ENCODE results near the gene RGS3. TPM values are rescaled to one million over a fixed set of nuclear protein-coding genes. Genes with fewer than 3 reads are reported as not detected.

The RGS3 gene
- total RNA-seq, 1 donor from 2014 or later, result 122 TPM

GRCh38 chr9:113589890-113590289 lies 126.4 kb downstream of the RGS3 start:
- H3K36me3 Mint-ChIP-seq (ENCODE audit: low read depth), result peaks cover 39% of the 10 kb centered on the region
- no peaks in the 10 kb centered on the region for H3K9me3 Mint-ChIP-seq
- intact Hi-C loops (cut with micrococcal nuclease), result loop anchor here (2.0 kb wide), 1 partner anchor 179 kb away; the partner anchor contains the start of genes C9orf43 and POLE3
- peak; percentile 75 for DNase-seq
- H3K27me3 Mint-ChIP-seq, result no peaks in the 10 kb centered on the region
- H3K4me3 Mint-ChIP-seq, result peak overlapping the region; percentile 64
- H3K4me1 Mint-ChIP-seq, result peaks cover 56% of the 10 kb centered on the region
- peak overlapping the region; percentile 76 for H3K27ac Mint-ChIP-seq

- H3K27me3 Mint-ChIP-seq, result no peaks in the 10 kb centered on the region
- peaks cover 39% of the 10 kb centered on the region for H3K36me3 Mint-ChIP-seq (ENCODE audit: low read depth)
- H3K9me3 Mint-ChIP-seq, result no peaks in the 10 kb centered on the region
- H3K4me1 Mint-ChIP-seq, result peaks cover 51% of the 10 kb centered on the region
- peak overlapping the region; percentile 0 for H3K27ac Mint-ChIP-seq
- H3K4me3 Mint-ChIP-seq, result no peak overlapping the region
- DNase-seq, result no peak
- intact Hi-C loops (cut with micrococcal nuclease), result loop anchor here (2.0 kb wide), 1 partner anchor 180 kb away; the partner anchor contains the start of genes C9orf43 and POLE3
Measured at GRCh38 chr9:113590389-113590788, 126.9 kb downstream of the RGS3 start.

- peaks cover 37% of the 10 kb centered on the region for H3K36me3 Mint-ChIP-seq (ENCODE audit: low read depth)
- no peaks in the 10 kb centered on the region for H3K27me3 Mint-ChIP-seq
- peaks cover 42% of the 10 kb centered on the region for H3K4me1 Mint-ChIP-seq
- peak; percentile 89 for DNase-seq
- intact Hi-C loops (cut with micrococcal nuclease), result loop anchor here (1.0 to 2.0 kb wide), 4 partner anchors 31 to 180 kb away; partner anchors contain the start of genes C9orf43 and POLE3
- peak overlapping the region; percentile 34 for H3K27ac Mint-ChIP-seq
- no peak overlapping the region for H3K4me3 Mint-ChIP-seq
- H3K9me3 Mint-ChIP-seq, result no peaks in the 10 kb centered on the region
Measured at GRCh38 chr9:113590991-113591898, 127.7 kb downstream of the RGS3 start.

- H3K27ac Mint-ChIP-seq, result peak overlapping the region; percentile 90
- intact Hi-C loops (cut with micrococcal nuclease), result loop anchor here (1.0 to 2.0 kb wide), 4 partner anchors 30 to 181 kb away; partner anchors contain the start of genes C9orf43 and POLE3
- no peaks in the 10 kb centered on the region for H3K27me3 Mint-ChIP-seq
- no peak for DNase-seq
- peaks cover 42% of the 10 kb centered on the region for H3K36me3 Mint-ChIP-seq (ENCODE audit: low read depth)
- H3K9me3 Mint-ChIP-seq, result no peaks in the 10 kb centered on the region
- H3K4me3 Mint-ChIP-seq, result peak overlapping the region; percentile 48
- peaks cover 37% of the 10 kb centered on the region for H3K4me1 Mint-ChIP-seq
Measured at GRCh38 chr9:113591899-113592625, 128.5 kb downstream of the RGS3 start.

- Mint-ChIP-seq H3K27ac (peak overlapping the region; percentile 90), H3K4me3 (peak overlapping the region; percentile 48), H3K27me3 (no peaks in the 10 kb centered on the region), H3K36me3 (ENCODE audit: low read depth) (peaks cover 45% of the 10 kb centered on the region), H3K9me3 (no peaks in the 10 kb centered on the region), H3K4me1 (peaks cover 30% of the 10 kb centered on the region)
- no peak for DNase-seq
- intact Hi-C loops (cut with micrococcal nuclease), result no loop called here
Measured at GRCh38 chr9:113592876-113593575, 129.5 kb downstream of the RGS3 start.

- no peak for DNase-seq
- peaks cover 26% of the 10 kb centered on the region for H3K4me1 Mint-ChIP-seq
- H3K9me3 Mint-ChIP-seq, result no peaks in the 10 kb centered on the region
- no peaks in the 10 kb centered on the region for H3K27me3 Mint-ChIP-seq
- no peak overlapping the region for H3K4me3 Mint-ChIP-seq
- peaks cover 44% of the 10 kb centered on the region for H3K36me3 Mint-ChIP-seq (ENCODE audit: low read depth)
- intact Hi-C loops (cut with micrococcal nuclease), result loop anchor here (2.0 kb wide), 1 partner anchor 21 kb away; no protein-coding TSS in a partner anchor
- peak overlapping the region; percentile 22 for H3K27ac Mint-ChIP-seq
Measured at GRCh38 chr9:113593682-113594281, 130.3 kb downstream of the RGS3 start.

- no peak for DNase-seq
- H3K4me3 Mint-ChIP-seq, result no peak overlapping the region
- peaks cover 22% of the 10 kb centered on the region for H3K4me1 Mint-ChIP-seq
- H3K36me3 Mint-ChIP-seq (ENCODE audit: low read depth), result peaks cover 47% of the 10 kb centered on the region
- peak overlapping the region; percentile 29 for H3K27ac Mint-ChIP-seq
- no peaks in the 10 kb centered on the region for H3K27me3 Mint-ChIP-seq
- H3K9me3 Mint-ChIP-seq, result no peaks in the 10 kb centered on the region
- intact Hi-C loops (cut with micrococcal nuclease), result loop anchor here (2.0 kb wide), 1 partner anchor 20 kb away; no protein-coding TSS in a partner anchor
Measured at GRCh38 chr9:113594484-113595299, 131.2 kb downstream of the RGS3 start.

DNA sequence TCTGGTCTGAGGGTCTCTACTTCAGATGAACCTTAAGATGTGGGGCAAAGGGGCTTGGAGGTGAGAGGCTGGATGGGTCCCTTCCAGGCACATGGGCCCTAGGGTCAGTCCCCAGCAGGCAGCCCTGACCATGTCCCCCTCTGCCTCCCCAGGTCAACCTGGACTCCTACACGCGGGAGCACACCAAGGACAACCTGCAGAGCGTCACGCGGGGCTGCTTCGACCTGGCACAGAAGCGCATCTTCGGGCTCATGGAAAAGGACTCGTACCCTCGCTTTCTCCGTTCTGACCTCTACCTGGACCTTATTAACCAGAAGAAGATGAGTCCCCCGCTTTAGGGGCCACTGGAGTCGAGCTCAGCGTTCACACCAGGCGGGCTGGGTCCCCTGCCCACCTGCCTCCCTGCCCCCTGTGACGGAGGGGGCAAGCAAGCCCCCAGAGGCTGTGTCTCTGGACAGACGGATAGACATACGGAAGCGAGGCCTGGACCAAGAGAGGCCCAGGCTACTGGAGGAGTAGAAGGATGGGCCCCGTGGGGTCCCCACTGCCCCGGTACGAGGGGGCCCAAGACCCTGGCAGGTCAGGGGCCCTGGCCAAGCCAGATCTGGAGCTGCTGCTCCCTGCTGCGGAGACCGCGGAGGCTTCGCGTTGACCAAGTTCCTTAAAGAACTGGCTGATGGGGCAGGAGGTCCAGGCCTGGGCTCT lies 133.2 kb downstream of the RGS3 start:
- peaks cover 42% of the 10 kb centered on the region for H3K36me3 Mint-ChIP-seq (ENCODE audit: low read depth)
- H3K4me3 Mint-ChIP-seq, result no peak overlapping the region
- H3K27me3 Mint-ChIP-seq, result no peaks in the 10 kb centered on the region
- no peak for DNase-seq
- intact Hi-C loops (cut with micrococcal nuclease), result no loop called here
- no peak overlapping the region for H3K27ac Mint-ChIP-seq
- no peaks in the 10 kb centered on the region for H3K9me3 Mint-ChIP-seq
- H3K4me1 Mint-ChIP-seq, result peaks cover 20% of the 10 kb centered on the region

- H3K9me3 Mint-ChIP-seq, result no peaks in the 10 kb centered on the region
- H3K27ac Mint-ChIP-seq, result peak overlapping the region; percentile 28
- intact Hi-C loops (cut with micrococcal nuclease), result no loop called here
- no peak overlapping the region for H3K4me3 Mint-ChIP-seq
- no peaks in the 10 kb centered on the region for H3K27me3 Mint-ChIP-seq
- no peak for DNase-seq
- peaks cover 17% of the 10 kb centered on the region for H3K4me1 Mint-ChIP-seq
- peaks cover 34% of the 10 kb centered on the region for H3K36me3 Mint-ChIP-seq (ENCODE audit: low read depth)
Measured at GRCh38 chr9:113597390-113598241, 134.1 kb downstream of the RGS3 start.

GRCh38 chr9:113598451-113598850 lies 134.9 kb downstream of the RGS3 start:
- H3K4me1 Mint-ChIP-seq, result peaks cover 11% of the 10 kb centered on the region
- no peak overlapping the region for H3K27ac Mint-ChIP-seq
- peaks cover 30% of the 10 kb centered on the region for H3K36me3 Mint-ChIP-seq (ENCODE audit: low read depth)
- no peak for DNase-seq
- no peak overlapping the region for H3K4me3 Mint-ChIP-seq
- intact Hi-C loops (cut with micrococcal nuclease), result no loop called here
- no peaks in the 10 kb centered on the region for H3K27me3 Mint-ChIP-seq
- H3K9me3 Mint-ChIP-seq, result no peaks in the 10 kb centered on the region

- Mint-ChIP-seq H3K9me3 (no peaks in the 10 kb centered on the region), H3K4me1 (peaks cover 11% of the 10 kb centered on the region), H3K27ac (peak overlapping the region; percentile 51), H3K4me3 (no peak overlapping the region), H3K36me3 (ENCODE audit: low read depth) (peaks cover 30% of the 10 kb centered on the region), H3K27me3 (no peaks in the 10 kb centered on the region)
- intact Hi-C loops (cut with micrococcal nuclease), result no loop called here
- DNase-seq, result no peak
Measured at GRCh38 chr9:113598883-113599282, 135.4 kb downstream of the RGS3 start.
